HG03378 (cell line): ENCODE results near the gene DPCD.

Experiments
- ATAC-seq: cut with Tn5 transposase; IDR thresholded peaks from one replicate; pipeline ENCODE4 v1.9.1; 2021; ENCODE audit warnings: mild to moderate bottlenecking, moderate library complexity; ENCODE audit not compliant: unreplicated experiment

DPCD gene

DNA sequence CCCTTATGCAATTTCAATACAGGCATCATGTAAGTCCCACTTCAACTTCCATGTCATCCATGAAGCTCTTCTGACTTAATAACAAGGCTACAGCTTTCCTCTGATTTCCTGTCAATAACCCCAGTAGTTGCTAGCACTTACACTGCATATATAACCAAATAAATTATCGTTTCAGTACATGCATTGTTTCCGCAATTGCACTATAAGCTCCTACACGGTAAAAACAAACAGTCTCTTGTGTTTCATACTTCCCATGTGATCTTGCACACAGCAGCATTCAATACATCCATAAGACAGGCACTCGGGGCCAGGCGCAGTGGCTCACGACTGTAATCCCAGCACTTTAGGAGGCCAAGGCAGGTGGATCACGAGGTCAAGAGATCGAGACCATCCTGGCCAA, 65.4 kb downstream of the DPCD start:
- no peak for ATAC-seq

DNA sequence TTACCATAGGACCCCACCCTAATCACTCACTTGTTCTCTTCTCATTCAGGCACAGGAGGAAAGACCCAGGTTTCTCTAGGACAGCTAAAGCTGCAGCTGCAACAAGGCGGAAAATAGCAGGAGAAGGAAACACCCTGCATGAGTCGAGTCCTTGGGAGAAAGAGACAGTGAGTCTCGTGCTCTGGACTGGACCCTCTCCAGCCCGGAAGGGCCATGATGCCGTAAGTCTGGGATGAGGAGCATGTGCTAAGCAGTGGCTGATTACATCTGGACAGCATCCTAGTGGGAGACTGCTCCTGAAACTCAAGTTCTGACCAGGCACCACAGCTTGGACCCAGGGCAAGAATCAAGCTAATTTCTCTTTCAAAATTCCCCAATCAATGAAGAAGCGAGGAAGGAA, 67.4 kb downstream of the DPCD start:
- ATAC-seq = no peak

DNA sequence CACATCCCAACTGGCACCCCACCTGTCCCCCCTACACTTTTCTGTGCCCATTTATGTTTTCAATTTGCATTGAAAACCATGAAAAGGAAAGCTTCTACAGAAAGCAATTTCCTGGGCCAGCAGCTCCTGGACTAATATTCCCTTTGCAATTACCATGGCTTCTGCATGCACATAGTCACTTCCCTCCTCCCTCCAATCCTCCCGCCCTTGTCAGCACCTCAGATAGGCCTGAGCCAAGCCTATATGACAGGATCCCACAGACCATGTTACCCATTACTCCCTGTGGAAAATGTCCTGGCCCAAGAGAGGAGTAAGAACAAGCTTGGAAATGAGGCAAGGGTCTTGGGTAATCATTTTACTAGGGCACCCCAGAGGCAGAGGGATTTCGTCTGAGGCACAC, 68.8 kb downstream of the DPCD start:
- no peak for ATAC-seq

DNA sequence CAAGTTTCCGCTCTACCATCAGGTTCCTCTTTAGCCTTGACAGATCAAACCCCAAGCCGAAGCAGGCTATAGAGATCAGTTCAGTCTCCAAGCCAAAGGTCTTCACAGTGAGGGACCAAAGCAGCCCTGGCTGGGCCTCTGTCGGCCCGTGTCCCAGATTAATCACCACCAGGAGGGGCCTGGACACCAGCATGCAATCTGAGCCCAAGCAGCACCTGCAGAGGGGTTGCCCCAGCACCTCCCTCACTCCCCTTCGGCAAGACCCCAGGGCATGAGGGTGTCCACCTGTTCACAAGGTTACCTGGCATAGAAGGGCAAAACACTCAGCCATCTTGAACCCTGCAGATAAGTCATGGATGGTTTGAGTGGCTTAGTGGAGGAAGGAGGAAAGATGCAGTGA, 70.9 kb downstream of the DPCD start:
- no peak for ATAC-seq
